Ecto neural progenitor cell (in vitro differentiated cells): ENCODE measurements around the gene STK24.

Experiments
- DNase-seq: peaks from one replicate; pipeline ENCODE4 v3.0.0-alpha.2; 2018; ENCODE audit warnings: low spot score

The STK24 gene

DNA sequence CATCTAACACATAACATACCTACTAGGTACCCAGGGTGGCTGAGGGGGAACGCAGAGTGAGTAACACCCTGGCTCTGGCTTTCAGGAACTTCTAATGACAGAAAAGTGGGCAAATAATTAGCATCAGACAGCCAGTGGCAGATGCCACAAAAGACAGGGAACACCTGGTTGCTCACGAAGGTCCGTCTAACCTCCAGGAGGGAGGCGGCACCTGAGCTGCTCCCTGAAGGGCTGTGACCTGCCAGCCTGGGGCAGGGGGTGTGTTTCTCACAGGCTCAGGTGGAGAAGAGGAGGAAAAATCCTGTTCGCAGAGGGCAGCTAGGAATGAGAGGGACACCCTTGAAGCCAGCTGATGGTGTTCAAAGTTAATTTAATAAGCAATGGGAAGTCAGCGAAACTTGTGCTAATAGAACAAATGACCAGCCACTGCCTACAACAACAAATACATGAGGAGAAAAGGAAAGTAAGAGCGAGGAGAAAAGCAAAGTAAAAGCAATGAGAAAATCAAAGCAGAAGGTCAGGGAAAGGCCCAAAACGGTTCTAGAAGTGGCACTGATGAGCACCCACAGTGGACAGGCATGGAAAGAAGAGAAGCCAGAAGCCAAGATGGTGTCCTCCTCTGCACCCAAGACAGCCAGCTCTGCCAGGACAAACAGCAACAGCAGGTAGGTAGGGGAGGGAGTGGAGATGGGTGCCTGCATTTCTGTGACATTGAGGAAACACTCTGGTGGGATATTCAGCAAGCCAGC, 87.3 kb downstream of the STK24 start:
- no peak for DNase-seq

- DNase-seq: no peak
These were observed 88.2 kb downstream of the STK24 start for GRCh38 chr13:98488736-98489135.

GRCh38 chr13:98487522-98487921, 89.4 kb downstream of the STK24 start:
- no peak for DNase-seq

DNA sequence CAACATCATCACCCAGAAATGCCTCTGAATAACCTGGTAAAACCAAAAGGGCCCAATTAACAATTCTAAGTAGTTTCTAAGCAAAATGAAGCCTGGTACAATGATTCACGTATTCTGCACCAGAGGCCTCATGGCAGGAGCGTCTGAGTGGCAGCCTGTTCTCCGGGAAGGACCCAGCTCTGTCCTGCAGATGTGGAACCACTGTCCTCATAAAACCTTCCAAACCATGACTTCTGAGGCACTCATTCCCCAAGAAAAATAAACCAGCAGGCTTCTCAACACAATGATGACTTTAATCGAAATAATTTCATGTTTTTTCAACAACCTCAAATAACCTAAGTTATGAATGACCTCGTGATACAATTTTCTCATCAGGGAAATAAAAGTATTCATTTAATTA, 89.9 kb downstream of the STK24 start:
- DNase-seq: no peak

DNA sequence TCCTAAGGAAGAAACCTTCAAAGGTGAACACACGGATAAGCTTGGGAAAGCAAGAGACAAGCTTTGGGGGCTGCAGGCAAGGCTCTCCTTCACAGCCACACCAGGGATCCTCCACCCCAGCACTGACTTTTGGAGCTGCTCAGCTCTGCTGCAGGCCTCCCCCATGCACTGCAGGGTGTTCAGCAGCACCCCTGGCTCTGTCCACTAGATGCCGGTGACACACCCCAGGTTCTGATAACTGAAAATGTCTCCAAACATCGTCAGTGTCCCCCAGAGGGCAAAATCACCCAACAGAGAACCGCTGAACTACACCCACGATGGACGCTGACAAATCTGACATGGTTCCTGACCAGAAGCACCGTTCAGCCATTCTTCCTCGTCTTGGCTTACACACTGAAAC, 90.5 kb downstream of the STK24 start:
- DNase-seq: no peak

- DNase-seq: no peak
These were observed 91.3 kb downstream of the STK24 start for GRCh38 chr13:98485561-98485960.

GRCh38 chr13:98484289-98485219, 92.4 kb downstream of the STK24 start:
- DNase-seq: peak; percentile 82

- DNase-seq: no peak
These were observed 93.2 kb downstream of the STK24 start for GRCh38 chr13:98483601-98484288.

- DNase-seq: no peak
These were observed 94.1 kb downstream of the STK24 start for GRCh38 chr13:98482476-98483444.

- DNase-seq: no peak
These were observed 95.7 kb downstream of the STK24 start for GRCh38 chr13:98480915-98481877.

DNA sequence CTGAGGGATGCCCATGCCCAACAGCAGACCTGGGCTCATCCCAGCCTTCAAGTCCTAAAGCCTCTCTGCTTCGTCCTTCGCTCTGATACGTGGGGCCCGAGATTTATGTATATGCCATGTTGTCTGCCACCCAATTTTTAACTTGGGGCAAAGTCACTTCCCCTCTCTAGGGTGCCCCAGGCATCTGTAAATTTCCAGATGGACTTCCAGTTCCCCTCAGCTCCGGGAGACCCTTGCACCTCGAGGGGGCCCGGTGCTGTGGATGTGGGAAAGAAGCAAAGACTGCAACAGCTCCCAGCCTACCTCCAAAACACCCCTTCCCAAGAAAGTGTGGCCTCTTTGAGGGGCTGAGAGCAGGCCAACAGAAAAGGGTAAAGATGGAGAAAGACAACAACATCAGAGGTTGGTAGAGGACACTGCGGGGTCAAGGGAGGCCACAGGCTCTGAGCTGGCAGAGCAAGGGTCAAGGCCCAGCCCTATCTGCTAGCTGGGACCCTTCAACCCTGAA, 97.4 kb downstream of the STK24 start:
- DNase-seq: no peak

GRCh38 chr13:98478189-98479129, 98.4 kb downstream of the STK24 start:
- DNase-seq: no peak

- DNase-seq: no peak
These were observed 100.4 kb downstream of the STK24 start for GRCh38 chr13:98476538-98476966.

DNA sequence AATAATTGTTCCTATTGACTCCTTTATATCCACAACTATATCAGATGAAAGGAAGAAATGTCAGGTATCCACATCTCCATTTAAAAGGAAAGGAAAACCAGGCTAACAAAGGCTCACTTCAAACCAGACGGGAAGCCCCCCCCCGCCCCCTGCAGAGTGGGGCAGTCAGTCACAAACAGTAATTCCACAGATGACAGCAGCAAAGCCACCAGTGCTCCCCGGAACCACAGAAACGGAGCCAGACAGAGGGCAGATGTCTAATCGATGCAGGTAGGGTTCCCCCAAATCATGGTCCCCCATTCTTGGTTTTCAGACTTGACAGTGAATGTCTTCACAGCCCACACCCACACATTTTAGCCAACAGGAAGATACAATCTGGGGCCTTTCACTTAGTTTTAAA, 100.8 kb downstream of the STK24 start:
- no peak for DNase-seq

DNA sequence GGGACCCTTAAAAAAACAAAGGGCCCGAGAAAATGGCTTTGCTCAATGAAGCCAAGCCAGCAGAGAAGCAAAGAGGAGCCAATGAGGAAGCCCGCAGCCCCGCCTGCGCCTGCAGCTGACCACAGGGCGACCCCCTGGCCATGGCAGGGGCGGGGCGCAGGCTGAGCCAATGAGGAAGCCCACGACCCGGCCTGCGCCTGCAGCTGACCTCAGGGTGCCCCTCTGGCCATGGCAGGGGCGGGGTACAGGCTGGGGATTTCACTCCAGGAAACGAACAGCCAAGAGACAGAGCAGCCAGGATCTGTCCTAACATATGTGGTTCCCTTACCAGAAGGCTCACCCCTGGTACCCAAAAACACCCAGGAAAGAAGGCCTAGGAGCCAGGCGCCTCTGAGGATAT, 101.4 kb downstream of the STK24 start:
- peak; percentile 86 for DNase-seq

GRCh38 chr13:98474761-98475160, 102.1 kb downstream of the STK24 start:
- no peak for DNase-seq

DNA sequence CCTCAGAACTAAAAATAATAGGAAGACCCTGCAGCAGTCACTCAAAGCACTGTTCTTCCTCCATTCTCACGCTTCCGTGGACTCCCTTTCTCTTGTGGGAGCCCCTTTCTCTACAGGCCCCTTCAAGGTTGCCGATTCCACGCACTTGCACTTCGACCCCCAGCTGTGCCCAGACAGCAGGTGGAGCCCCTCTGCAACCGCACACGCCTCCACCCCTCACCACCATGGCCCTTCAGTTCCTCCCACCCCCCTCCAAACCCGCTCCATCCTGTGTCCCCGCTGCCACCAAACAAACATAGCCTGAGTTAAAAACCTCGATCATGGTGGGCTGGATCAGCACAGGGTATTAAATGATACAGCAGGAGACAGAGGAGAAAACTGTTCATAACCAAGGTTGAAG, 102.6 kb downstream of the STK24 start:
- DNase-seq: no peak

DNA sequence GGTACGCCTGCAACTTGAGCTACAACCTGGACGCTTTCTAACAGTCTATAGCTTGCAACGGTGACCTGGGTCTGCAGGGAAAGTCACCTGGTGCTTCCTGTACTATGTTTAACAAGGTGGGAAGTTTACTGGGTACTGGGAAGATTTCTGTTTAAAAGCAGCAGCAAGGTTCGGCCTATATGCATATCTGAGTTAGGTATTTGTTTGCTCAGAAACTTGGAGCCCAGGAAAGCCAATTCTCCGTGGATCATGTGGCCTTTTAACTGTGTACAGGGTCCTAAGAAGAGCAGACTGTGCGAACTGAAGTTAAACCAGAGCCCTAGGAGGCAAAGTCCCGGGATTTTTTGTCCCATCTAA, 103.1 kb downstream of the STK24 start:
- DNase-seq: no peak
